HG03432 (cell line): ENCODE data around the gene VPS37C.
A peak's percentile ranks its signal among the peaks of the same experiment; 100 is the strongest.
"Not testable (repeated sequence)": the region's sequence is repeated elsewhere in the genome, so short reads cannot be mapped to it uniquely, and the experiment has no call there.

Experiments
- ATAC-seq: cut with Tn5 transposase; IDR thresholded peaks from one replicate; pipeline ENCODE4 v1.9.1; 2021; ENCODE audit warnings: mild to moderate bottlenecking, moderate library complexity; ENCODE audit not compliant: unreplicated experiment

Gene VPS37C

GRCh38 chr11:61102667-61103571 lies 58.3 kb downstream of the VPS37C start:
- no peak for ATAC-seq

- ATAC-seq, result no peak
These were observed 62.4 kb downstream of the VPS37C start for GRCh38 chr11:61098778-61099177.

- not testable (repeated sequence) for ATAC-seq
These were observed 63.0 kb downstream of the VPS37C start for GRCh38 chr11:61098261-61098660.

DNA sequence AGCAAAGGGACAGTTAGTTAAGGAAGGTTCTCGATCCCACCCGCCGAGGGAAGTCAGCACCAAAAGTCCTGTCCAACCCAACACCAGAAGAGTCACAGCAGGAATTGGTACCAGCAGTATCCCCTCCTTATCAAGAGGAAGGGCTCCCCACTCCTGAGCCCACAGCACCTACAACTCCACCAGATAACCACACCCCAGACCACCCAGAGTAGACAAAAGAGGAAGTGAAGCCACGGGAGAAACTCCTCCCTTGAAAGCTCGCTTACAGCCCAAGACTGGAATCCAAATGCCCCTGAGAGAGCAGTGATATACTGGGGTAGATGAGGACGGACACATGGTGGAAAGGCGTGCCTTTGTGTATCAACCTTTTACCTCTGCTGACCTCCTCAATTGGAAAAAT lies 66.2 kb downstream of the VPS37C start:
- no peak for ATAC-seq

GRCh38 chr11:61094167-61094566 lies 67.1 kb downstream of the VPS37C start:
- not testable (repeated sequence) for ATAC-seq

GRCh38 chr11:61092908-61093763 lies 68.1 kb downstream of the VPS37C start:
- no peak for ATAC-seq

GRCh38 chr11:61092280-61092766 lies 68.9 kb downstream of the VPS37C start:
- ATAC-seq, result peak; percentile 70

DNA sequence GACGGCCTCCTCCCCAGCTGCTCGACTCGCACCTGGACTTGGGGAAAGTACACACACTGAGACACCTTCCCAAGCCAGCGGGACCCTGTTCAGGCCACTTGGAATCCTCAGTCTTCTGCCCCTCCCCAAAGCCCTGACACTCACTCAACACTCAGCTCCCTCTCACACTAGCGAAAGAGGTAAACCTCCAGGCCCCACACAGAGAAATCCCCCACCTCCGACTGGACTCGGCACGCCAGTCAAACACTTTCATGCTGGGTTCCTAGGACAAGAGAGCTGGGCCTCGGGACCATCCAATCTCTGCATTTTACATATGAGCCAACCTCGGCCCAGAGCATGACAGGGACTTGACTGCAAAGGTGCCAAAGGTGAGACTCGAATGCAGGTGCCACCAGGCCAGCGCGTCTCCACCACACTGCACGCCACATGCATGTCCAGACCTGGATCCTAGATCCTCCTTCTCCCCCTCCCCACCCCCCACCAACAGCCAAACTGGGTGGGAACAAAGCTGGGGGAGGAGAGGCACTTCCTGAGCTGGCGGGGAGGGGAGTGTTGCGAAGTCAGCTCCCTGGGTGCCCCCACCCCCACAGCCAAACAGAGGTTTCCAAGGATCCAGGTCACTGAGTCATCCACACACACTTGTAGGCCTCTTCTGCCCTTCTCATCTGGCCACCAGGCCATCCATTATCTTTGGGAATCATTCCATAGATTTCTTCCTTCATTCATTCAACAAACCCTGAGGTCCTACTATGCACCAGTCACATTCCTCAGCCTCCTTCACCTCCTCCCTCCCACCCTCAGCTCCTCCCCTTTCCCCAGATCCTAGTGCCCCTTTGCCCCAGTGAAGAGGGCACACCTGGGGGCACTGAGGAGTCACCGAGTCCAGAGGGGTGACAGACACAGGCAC lies 69.6 kb downstream of the VPS37C start:
- peak; percentile 45 for ATAC-seq

DNA sequence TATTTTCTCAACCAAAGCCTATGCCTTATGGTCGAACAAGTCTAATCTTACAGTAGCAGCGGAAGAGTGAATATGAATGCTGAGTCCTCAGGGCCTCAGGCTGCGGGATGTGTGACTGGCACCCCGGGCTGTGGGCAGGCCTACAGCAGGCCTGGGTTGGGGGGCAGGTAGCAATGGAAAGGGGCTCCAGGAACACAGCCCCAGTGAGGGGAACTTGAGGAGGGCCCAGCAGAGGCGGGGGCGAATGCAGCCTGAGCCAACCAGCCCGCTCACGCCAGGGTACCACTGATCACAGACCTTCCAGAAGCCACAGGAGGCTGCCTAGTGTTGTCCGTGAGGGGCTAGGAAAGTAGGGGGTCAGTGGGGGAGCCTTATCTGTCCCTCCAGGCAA lies 70.2 kb downstream of the VPS37C start:
- peak; percentile 3 for ATAC-seq

DNA sequence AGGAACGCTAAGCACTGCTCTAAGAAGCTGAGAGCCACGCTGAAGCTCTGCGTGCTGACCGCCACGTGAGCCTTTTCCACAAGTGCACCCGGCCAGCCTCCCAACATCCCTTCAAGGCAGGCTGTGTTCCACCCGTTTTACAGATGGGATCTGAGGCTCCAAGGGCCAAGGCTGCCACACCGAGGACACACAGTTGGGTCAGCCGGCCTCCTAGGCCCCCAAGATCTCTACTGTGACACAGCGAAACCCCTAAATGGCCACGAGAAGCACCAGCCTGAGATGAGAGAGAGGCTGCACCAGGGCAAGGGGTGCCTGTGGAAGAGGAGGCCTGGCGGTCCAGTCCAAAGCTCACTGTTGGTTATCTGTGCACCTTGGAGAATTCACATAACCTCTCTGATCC lies 70.7 kb downstream of the VPS37C start:
- no peak for ATAC-seq

GRCh38 chr11:61089806-61090491 lies 71.3 kb downstream of the VPS37C start:
- no peak for ATAC-seq

- no peak for ATAC-seq
These were observed 73.7 kb downstream of the VPS37C start for GRCh38 chr11:61087426-61088119.

DNA sequence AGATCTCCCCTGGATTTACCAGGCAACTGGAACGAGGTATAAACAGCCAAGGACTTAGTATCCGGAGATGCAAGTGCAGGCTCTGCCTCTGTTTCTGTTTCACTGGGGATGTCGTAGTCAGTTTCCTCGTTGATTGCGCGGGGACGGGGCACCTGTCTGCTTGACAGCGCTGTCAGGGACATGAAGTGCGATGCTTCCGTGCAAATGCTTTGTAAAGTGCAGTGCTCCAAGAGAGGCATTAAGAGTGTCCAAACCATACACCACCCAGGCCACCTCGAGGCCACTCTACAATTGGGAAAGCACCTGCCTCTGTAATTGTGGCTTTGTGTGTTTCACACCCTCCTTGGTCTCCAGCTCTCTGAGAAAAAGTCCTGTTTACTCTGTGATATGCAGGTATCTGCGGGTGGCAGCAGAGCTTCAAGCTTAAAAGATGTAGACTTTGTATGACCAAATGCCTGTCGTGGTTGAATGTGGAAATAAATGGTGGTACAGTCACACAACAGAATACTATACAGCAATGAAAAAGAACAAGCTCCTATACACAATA lies 77.6 kb downstream of the VPS37C start:
- no peak for ATAC-seq

GRCh38 chr11:61082931-61083531 lies 78.2 kb downstream of the VPS37C start:
- no peak for ATAC-seq

DNA sequence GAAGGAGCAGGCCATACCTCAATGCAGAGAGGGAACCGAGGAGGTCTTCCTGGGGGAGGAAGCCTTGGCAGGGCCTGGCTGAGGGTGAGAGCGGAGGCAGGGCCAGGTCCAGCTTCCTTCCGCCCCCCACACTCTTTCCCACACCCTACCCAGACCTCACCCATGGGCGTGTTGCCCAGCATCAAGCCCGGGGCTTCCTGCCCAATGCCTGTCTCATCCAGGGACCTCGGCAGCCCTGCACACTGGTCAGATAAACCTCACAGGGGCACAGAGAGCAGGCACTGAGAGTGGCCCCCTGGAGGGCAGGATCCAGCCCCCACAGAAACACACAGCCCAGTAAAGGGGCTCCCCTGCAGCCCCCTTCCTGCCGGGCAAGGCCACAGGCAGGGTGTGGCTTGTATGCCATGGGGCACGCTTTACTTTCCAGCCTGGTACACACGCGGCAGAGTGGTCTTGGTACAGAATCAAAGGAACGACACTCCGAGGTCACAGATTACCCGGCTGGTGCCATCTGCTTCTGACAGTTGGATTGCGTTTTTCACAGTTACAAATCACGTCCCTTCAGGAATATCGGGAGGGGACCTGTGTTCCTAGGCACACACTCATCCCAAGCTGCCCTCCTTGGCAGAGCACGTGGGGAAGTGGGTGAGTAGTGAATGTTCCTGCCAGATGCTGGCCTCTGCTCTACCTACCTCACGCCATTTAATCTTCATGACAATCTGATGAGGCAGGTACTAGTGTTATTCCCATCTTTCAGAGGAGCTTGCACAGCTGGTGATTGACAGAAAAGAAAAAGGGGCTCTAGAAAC lies 79.0 kb downstream of the VPS37C start:
- no peak for ATAC-seq

GRCh38 chr11:61080986-61081590 lies 80.1 kb downstream of the VPS37C start:
- ATAC-seq, result no peak

GRCh38 chr11:61080526-61080925 lies 80.7 kb downstream of the VPS37C start:
- no peak for ATAC-seq
